ENCODE measurements around the gene RASA1. TPM values are rescaled to one million over a fixed set of nuclear protein-coding genes. Genes with fewer than 3 reads are reported as not detected.
A peak's percentile ranks its signal among the peaks of the same experiment; 100 is the strongest.
"Not testable (repeated sequence)": the region's sequence is repeated elsewhere in the genome, so short reads cannot be mapped to it uniquely, and the experiment has no call there.

The RASA1 gene
- total and polyA plus RNA-seq, 9 donors, result 19.6 to 33.9 (median 30.2) TPM

DNA sequence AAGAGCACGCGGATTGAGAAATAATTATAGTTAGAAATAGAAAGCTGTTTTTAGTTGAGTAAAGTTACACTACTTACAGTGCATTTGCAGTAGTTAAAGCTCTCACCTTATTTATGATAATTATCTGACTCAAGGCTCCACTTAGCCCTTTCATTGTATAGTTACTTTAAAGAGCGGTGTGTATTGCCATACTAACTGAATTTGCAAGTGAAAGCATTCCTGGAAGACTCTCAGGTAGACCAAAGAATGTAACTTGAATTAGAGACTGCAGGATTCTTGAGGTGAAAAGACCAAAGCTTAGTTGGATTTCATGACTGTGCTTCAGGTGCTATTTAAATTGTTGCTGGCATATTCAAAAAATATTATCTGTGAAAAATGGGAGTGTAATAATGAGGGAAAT is 4.2 kb upstream of the RASA1 start:
- Histone ChIP-seq H3K27ac (no peak overlapping the region), H3K9me3 (no peaks in the 10 kb centered on the region), H3K4me3 (no peak overlapping the region), H3K36me3 (no peaks in the 10 kb centered on the region), H3K4me1 (ENCODE audit: insufficient read depth) (no peaks in the 10 kb centered on the region), H3K27me3 (no peaks in the 10 kb centered on the region)
- intact Hi-C loops (cut with DNase I), result loop anchor here in 1 of 4 donors (10.0 kb wide), 1 partner anchor 151 kb away; the partner anchor contains the start of gene CCNH
- TF ChIP-seq, protein P1, sequence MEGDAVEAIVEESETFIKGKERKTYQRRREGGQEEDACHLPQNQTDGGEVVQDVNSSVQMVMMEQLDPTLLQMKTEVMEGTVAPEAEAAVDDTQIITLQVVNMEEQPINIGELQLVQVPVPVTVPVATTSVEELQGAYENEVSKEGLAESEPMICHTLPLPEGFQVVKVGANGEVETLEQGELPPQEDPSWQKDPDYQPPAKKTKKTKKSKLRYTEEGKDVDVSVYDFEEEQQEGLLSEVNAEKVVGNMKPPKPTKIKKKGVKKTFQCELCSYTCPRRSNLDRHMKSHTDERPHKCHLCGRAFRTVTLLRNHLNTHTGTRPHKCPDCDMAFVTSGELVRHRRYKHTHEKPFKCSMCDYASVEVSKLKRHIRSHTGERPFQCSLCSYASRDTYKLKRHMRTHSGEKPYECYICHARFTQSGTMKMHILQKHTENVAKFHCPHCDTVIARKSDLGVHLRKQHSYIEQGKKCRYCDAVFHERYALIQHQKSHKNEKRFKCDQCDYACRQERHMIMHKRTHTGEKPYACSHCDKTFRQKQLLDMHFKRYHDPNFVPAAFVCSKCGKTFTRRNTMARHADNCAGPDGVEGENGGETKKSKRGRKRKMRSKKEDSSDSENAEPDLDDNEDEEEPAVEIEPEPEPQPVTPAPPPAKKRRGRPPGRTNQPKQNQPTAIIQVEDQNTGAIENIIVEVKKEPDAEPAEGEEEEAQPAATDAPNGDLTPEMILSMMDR (IDR thresholded peaks at IDR 0.05), result no peak
- no peak for TF ChIP-seq POLR2A (IDR thresholded peaks at IDR 0.05)
- no peak for TF ChIP-seq EP300 (IDR thresholded peaks at IDR 0.05)
- DNase-seq, result no peak
- WGBS, 3 donors, result 36 to 63% (median 53%) methylated on average over 3 of the region's 3 CpGs

DNA sequence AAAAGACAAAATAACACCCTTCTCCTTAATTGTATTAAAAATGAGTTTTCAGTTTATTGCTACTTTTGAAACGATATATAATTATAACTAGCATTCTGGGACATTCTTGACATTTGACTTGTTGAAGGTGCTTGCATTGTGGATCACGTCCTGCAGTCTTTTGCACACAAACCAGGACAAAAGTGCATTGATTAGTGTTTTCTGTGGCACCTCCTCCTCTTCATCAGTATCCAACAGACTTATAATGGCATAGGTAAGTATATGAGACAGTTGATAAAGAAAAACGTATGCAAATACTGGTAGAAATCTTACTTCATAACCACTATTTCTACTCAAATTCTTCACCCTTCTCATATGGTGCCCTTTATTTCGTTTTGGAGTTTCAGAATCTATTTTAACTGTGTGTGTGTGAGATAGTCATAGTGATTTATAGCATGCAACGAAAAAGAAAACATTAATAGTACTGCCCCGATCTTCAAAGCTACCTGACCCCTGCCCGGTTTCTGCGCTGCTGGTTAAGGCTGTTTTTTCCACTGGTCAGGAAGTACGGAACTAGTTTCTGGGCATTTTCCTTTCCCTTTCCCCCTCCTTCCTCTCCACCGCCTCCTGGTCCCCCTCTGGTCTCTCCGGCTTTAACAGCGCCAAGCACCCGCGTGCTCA is 639 bp upstream of the RASA1 start:
- DNase-seq, result no peak
- TF ChIP-seq POLR2A (IDR thresholded peaks at IDR 0.05) (no peak), EP300 (IDR thresholded peaks at IDR 0.05) (no peak)
- TF ChIP-seq, protein P1 (IDR thresholded peaks at IDR 0.05), result no peak
- Histone ChIP-seq H3K4me3 (peak overlapping the region; percentile 72), H3K27ac (peak overlapping the region; percentile 68 to 81), H3K27me3 (no peaks in the 10 kb centered on the region), H3K4me1 (ENCODE audit: insufficient read depth) (peaks cover 2% of the 10 kb centered on the region), H3K36me3 (no peaks in the 10 kb centered on the region), H3K9me3 (no peaks in the 10 kb centered on the region)
- intact Hi-C loops (cut with DNase I), result loop anchor here in 1 of 4 donors (10.0 kb wide), 1 partner anchor 148 kb away; the partner anchor contains the start of gene CCNH
- WGBS, 3 donors, result 5 to 6% (median 5%) methylated on average over 14 of the region's 14 CpGs

DNA sequence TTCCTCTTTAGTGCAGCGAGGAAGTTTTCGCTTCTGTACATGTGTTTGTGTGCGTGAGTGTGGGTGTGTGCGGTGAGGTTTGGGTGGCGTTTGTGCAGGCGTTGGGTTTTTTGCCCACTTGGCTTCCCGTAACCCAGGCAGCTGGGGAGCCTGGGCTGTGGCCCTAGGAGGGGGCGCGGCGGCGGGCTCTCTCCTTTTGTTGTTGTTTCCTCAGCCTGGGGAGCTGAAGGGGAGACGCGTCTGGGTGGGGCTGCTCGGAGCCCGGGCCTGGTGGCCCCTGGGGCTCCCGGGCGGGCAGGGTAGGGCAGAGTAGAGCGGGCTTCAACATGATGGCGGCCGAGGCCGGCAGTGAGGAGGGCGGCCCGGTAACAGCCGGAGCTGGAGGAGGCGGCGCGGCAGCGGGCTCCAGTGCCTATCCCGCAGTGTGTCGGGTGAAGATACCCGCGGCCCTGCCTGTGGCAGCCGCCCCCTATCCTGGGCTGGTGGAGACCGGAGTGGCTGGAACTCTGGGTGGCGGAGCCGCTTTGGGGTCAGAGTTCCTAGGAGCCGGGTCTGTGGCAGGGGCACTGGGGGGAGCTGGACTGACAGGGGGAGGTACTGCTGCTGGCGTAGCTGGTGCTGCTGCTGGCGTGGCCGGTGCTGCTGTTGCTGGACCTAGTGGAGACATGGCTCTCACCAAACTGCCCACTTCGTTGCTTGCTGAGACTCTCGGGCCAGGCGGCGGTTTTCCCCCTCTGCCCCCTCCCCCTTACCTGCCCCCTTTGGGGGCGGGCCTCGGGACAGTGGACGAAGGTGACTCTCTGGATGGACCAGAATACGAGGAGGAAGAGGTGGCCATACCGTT is 665 bp downstream of the RASA1 start:
- Histone ChIP-seq H3K9me3 (no peaks in the 10 kb centered on the region), H3K4me1 (ENCODE audit: insufficient read depth) (peaks cover 2% of the 10 kb centered on the region), H3K27me3 (no peaks in the 10 kb centered on the region), H3K36me3 (no peaks in the 10 kb centered on the region), H3K4me3 (peak overlapping the region; percentile 72), H3K27ac (peak overlapping the region; percentile 68 to 81)
- 0 to 1% (median 1%) methylated on average over 47 to 49 of the region's 49 CpGs for WGBS, 3 donors
- intact Hi-C loops (cut with DNase I), result loop anchor here in 1 of 4 donors (10.0 kb wide), 1 partner anchor 146 kb away; the partner anchor contains the start of gene CCNH
- TF ChIP-seq EP300 (IDR thresholded peaks at IDR 0.05) (no peak), POLR2A (IDR thresholded peaks at IDR 0.05) (no peak)
- TF ChIP-seq, protein P1 (IDR thresholded peaks at IDR 0.05), result no peak
- peak; percentile 63 to 80 (median 75) for DNase-seq

DNA sequence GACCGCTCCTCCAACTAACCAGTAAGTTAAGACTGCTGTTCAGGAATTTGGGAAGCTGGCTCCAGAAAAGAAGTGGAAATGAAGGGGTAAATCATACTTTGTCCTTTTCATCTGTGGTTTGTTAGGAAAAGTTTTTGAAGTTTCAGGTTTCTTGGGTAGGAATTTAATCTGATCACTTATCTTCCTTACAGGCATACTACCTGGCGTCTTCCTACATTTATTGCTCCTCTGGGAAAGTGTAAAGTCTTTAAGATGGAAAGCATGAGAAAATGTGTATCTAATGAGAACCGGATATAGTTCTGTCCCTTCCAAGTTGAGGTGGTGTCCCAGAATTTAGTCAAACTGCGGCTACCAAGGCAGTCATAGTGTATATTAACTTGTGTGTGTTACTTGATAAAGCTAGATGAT is 1.3 kb downstream of the RASA1 start:
- H3K27me3 ChIP-seq, result no peaks in the 10 kb centered on the region
- peaks cover 4% of the 10 kb centered on the region for H3K4me1 ChIP-seq (ENCODE audit: insufficient read depth)
- DNase-seq, result no peak
- WGBS, 3 donors, result 1 to 2% (median 2%) methylated on average over 4 of the region's 4 CpGs
- peak overlapping the region; percentile 72 for H3K4me3 ChIP-seq
- H3K36me3 ChIP-seq, result no peaks in the 10 kb centered on the region
- intact Hi-C loops (cut with DNase I), result loop anchor here in 1 of 4 donors (10.0 kb wide), 1 partner anchor 146 kb away; the partner anchor contains the start of gene CCNH
- TF ChIP-seq, protein P1 (IDR thresholded peaks at IDR 0.05), result no peak
- TF ChIP-seq EP300 (IDR thresholded peaks at IDR 0.05), result no peak
- TF ChIP-seq POLR2A (IDR thresholded peaks at IDR 0.05), result no peak
- H3K9me3 ChIP-seq, result no peaks in the 10 kb centered on the region
- no peak overlapping the region for H3K27ac ChIP-seq

DNA sequence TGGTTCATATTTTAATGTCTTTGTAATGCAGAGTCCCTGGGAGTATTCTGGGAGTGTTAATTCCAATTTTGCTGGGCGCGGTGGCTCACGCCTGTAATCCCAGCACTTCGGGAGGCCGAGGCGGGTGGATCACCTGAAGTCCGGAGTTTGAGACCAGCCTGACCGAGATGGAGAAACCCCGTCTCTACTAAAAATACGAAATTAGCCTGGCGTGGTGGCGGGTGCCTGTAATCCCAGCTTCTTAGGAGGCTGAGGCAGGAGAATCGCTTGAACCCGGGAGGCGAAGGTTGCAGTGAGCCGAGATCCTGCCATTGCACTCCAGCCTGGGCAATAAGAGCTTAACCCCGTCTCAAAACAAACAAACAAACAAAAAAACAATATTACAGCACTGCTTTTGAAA is 3.2 kb downstream of the RASA1 start:
- intact Hi-C loops (cut with DNase I), result loop anchor here in 1 of 4 donors (10.0 kb wide), 1 partner anchor 1624 kb away; no protein-coding TSS in a partner anchor
- not testable (repeated sequence) for H3K4me3 ChIP-seq; H3K4me1 ChIP-seq (ENCODE audit: insufficient read depth); H3K27me3 ChIP-seq; H3K27ac ChIP-seq; DNase-seq; H3K9me3 ChIP-seq; H3K36me3 ChIP-seq
- 97% methylated on average over 17 of the region's 17 CpGs for WGBS, 3 donors

All from ovary (tissue), 9 donors.